GM21423 (cell line): Measurements from ENCODE around the gene PLPP4.

Experiments
- ATAC-seq: cut with Tn5 transposase; IDR thresholded peaks from one replicate; pipeline ENCODE4 v1.9.1; 2021; ENCODE audit warnings: mild to moderate bottlenecking, moderate library complexity; ENCODE audit not compliant: unreplicated experiment

The PLPP4 gene

DNA sequence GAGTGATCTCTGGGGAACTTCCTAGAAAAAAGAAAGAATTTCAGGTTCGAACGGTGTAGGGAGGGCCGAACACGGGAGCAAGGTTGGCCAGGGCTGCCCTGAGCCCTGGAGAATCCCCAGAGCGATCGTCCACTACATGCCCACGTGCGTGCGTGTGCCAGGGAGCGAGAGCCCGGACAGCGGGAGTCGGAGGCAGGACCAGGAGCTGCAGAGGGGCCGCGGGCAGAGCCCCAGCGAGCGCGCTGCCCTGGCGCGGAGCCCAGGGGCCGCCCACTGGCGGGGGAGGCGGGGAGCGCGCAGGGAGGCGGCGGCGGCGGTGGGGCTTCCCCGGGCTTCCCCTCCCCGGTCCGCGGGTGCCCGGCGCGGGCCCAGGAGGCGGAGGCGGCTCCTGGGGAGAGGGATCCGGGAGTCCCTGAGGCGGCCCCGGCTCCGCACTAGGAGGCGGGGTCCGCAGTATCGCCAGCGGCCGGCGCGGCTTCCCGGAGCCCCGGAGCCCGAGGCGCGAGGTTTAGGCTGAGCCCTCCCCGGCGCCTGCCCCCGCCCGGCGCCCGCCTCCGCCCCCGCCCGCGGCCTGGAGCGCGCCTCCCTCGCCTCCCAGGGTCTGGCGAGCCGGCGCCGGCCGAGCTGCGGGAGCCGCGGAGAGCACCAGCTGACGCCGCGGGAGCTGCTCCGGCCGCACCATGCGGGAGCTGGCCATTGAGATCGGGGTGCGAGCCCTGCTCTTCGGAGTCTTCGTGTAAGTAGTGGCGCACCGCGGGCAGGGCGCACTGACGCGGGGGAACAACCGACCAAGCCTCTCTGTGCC is at the start of gene PLPP4:
PLPP4 (plus strand) TSS at position 602 of the 805 bp plus-strand sequence; CDS start at position 681, 79 bp downstream.
- peak; percentile 56 for ATAC-seq

DNA sequence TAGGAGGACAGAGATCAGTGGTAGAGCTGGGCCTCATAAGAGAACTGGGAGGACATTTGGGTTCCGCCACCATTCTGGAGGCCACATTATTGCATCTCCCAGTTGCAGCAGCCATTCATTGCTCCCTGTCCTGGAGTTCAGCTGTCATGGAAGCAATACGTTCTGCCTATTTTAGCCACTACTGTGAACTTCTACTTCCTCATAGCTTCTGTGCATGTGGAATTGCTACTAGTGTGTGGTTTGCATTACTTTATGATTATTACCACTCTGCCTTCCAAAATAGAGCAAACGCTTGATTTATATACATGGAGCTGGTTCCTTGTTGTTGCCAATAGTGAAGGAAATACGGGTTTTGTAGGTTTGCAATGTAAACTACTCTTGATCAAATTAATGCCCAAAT is 47.2 kb upstream of the PLPP4 start:
- no peak for ATAC-seq

DNA sequence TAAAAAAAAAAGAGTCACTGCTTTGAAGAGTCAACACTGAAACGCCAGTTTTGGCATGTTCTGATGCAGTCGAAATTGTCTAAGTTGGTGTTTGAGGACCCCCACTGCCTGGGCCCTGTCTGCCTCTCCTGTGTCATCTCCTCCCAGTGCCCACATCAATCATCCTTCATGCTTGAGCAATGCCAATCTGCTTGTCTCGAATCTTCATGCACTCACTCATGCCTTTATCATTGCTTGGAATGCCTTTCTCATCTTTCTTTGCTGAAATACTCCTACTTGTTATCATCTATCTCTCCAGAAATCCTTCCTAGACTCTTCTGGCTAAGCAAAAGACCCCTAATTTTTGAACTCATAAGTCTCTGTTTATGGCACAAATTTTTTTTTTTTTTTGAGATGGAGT is 42.1 kb upstream of the PLPP4 start:
- no peak for ATAC-seq

DNA sequence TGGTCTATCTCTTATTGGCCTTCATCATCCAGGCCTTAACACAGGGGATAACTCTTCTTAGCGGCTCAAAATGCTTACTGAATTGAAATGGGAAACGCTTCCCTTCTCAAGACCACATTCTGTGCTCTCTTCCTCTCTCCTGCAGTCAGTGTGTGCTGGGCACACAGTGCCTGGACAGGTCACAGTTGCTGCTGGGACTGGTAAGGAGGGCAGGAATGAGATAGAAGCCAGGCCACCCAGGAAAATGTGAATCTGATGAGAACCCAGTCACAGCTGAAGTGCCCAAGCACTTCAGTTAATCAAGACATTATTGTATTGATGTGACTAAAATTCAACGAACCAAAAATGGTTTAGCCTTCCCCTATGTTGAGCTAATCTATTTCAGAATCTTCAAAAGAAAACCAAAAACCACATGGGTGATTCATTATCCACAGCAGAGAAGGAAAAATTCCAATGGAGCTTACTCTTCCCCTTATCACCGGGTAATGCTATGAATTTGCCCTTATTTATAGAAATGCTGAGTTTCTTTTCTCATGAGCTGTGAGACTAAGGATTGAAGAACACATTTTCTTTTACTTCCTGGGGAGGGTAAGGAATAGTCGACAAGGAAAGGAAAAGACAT is 41.2 kb upstream of the PLPP4 start:
- ATAC-seq: no peak

DNA sequence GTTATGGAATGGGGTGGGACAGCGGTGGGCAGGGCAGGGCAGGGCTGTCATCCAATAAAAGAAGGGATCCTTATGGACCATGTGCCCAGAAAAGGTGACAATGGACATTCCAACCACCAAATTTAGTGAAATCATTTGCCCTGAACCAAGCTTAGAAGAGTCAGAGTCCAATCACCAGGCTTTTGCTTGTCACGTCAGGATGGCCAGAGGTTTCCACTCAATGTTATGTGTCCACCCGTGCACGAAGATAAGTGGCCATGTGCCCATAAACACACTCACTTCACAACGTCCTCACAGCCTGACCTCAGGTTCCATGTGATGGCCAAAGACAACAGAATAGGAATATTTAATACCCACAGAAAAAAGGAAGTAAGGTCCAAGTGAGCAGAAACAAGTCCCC is 36.6 kb upstream of the PLPP4 start:
- no peak for ATAC-seq

DNA sequence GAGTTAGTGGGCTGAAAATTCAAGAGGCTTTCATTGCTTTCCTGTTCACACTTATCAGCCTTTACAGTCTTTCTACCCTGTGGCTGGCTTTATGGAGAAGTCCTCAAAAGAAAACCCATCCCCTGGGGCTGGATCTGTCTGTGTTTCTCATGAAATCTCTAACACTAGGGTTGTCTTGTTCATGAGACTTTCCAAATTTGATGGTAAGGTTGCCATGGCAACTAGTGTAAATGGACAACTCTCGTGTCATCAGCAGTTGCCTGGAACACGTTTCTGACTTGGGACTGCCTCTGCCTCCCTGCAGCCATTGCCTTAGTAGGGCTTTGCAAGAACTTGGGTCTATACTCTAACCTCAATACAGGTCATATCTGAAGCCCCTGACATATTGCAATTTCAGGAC is 35.8 kb upstream of the PLPP4 start:
- ATAC-seq: no peak

DNA sequence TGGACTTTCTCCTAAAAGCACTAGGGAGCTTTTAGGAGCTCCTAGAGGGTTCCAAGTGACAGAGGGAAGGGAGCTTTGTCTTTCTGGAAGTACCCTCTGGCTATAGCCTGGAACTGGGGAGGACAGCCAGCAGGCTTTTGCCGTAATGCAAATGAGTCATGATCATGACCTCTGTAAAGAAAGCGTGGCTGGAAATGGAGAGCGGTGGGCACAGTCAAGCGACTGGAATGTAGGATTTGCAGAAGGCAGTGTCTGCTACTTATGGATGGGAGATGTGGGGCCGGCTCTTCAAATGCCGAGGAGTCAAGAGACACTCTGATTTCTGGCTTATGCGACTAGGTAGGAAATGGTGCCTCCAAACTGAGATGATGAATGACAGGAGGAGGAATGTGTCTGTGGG is 34.6 kb upstream of the PLPP4 start:
- ATAC-seq: no peak

DNA sequence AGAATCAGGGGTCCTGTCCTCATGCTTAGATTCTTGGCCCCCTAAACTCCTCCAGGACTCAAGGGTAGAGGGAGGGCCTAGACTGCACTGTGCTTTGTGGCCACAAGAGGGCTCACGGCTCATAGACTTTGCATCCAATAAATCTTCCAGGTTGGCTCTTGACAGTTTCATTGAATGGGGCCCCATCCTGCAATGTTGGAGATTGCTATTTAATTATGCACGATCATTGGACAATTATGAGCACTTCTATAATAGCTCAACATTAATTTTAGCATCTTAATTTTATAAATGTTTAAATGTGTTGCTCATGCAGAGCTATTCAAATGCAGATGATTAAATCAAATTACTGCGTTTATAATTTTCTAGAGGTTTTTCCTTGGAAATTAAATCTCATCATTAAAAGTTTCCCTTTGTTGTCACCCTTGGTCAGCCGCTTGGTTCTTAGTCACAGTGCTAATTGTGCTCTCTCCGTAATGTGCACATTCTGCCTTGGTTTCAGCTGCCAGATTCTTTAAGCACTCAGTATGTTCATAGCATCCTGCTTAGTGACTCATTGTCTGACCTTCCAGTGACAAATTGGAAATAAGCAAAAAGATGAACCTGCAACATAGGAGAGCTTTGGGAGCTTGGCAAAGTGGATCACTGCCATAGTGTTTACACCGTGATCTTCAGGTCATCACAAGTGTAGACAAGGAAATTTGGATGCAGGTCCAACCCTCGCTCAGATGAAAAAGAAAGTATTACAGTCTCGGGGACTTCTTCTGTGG is 33.4 kb upstream of the PLPP4 start:
- peak; percentile 71 for ATAC-seq

DNA sequence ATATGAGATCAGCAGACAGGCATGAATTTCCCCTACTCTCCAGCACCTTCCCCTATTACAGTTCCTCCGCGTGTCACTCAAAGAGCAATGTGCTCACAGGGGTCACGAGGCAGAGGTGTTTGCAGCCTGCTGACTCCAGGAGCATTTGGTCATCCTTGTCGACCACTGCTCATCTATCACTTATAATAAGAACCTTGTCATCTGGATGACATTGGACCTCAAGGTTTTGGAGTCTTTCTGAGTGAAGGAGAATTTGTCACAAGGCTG is 32.9 kb upstream of the PLPP4 start:
- no peak for ATAC-seq

DNA sequence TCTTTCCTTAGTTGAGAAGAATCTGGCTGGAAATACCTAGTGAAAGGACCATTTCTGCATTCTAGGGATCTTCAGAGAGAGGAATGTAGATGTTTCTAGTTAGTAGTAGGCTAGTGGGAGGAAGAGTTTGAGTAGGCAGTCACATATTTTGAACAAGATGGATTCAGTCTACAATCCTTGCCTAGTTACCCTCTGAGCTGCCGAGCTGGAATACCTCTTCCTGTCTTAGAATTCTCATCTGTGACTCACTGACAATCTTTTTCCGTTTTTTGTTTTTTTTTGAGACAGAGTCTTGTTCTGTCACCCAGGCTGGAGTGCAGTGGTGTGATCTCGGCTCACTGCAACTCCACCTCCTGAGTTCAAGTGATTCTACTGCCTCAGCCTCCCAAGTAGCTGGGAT is 30.7 kb upstream of the PLPP4 start:
- no peak for ATAC-seq

DNA sequence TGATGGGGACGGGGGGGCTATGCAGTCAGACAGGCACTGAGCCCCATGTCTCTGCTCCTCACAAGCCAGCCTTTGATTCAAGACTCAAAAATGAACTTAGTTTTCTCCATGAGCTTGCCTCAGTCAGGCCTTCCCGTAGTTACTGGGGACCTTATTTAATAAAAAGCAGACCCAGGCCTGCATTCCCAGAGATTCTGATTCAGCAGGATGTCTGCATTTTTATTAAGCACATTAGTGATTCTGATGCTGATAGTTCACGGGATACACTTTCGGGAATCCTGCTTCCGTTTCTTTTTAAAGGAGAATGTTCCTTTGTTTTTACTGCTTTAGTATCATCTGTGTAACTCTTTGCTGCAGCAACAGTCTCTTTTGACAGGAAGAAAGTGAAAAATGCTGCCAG is 28.3 kb upstream of the PLPP4 start:
- ATAC-seq: no peak

DNA sequence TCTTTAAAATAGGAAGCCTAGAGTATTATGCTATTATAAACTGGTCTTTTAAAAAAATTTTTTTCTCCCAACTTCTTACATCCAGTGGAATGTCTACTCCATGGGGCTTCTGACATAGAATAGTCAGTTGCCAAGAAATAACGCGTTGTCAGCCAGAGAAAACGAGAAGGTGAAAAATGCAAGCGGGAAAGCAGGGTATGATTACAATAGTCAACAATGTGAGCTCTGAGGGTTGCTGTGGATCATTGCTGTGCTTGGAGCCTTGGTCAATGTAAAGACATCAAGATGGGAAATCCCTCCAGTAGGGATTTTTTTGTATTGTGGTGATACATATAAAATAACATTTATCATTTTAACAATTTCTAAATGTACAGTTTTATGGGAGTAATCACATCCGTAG is 27.6 kb upstream of the PLPP4 start:
- no peak for ATAC-seq

DNA sequence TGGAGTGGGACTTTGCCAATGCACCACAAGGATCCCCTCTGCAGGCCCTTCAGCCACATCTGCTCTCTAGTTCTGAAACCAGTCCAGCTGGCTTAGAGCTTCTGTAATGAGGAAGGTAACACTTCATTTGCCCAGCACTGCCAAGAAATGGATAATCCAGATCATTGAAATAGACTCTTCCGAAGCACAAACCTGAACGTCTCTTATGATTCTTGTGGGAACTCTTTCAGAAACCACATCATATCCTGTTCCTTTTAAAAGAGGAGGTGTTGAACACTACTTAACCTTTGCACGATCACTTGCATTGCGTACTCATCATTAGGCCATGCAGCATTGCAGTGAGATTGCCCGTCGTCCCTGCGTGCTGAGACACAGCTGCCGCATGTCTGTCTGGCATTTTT is 25.8 kb upstream of the PLPP4 start:
- no peak for ATAC-seq

DNA sequence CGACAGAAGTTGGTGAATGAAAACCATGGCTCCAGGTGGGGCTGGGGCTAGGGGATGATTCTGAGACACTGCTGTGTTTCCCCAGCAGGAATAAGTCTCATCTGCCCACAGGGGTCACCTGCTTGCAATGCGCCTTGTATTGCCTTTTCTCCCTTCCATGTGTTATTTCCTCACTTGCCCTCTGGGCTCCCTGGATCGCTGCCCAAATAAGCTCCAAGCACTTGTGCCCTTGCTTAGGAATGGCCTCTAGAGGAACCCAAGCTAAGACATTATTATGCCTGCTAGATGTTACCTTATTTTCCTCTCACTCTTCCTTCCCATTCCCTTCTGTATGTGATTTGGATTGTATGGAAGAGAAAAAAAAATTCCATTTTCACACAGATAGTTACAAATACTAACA is 24.8 kb upstream of the PLPP4 start:
- no peak for ATAC-seq

DNA sequence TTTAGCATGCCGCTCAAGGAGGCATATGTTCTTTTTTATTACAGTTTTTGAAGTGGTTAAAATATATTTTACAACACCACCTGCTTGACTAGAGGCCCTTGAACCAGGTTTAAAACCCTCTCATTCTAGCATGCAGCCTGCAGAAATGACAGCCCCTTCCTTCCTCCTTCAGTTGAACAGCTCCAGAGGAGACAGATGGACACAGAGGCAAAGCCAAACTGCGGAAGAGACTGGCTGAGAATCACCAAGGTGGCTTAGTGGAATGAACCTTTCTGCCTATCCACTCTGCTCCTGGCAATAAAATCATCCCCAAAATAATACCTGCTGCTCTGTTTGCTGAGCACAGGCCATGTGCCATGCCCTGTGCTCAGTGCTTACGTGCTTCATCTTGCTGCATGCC is 23.9 kb upstream of the PLPP4 start:
- ATAC-seq: no peak

DNA sequence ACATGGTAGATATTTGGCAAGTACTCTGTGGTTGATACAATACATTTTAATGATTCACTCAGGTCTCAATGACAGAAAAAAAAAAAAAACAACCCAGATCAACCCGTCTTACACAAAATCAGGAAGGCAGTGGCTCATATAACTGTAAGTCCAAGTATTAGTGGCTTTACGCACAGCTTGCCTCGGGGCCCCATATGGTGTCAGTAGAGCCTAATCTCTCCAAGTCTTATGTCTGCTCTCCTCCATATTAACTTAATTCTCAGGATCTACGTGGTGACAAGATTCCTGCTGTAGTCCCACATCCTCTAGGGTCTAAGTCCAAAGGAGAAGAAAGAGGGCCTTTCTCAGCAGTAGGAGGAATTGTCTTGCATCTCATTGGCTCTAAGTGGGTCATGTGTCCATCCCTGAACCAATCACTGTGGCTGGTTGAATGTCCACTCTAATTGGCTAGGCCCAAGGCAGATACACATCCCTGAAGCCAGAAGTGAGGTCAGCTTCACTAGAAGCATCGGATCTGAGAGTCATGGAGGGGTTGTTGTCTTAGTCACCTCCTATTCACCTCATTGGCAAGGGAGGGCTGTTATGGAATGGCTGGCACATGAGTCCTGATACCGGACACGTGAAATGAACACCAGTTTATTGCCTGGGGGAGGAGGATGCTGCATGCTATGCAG is 20.5 kb upstream of the PLPP4 start:
- ATAC-seq: no peak

DNA sequence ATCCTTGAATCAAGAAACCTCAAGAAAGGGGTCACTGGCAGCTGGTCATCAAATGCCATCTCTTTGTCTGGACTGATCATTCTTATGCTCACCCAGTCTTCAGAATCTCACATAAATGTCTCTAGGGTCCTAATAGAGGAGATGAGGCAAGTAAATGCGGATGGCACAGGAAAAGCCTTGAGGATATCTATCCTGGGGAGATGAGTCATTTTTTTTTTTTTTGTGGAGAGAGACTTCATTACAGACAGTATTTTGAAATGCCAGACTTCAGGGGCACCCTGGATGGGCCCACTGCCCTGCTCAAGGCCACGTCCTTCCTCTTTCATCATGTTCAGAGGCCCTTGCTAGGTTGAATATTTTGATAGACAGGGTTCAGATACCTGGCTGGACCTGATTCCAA is 19.5 kb upstream of the PLPP4 start:
- ATAC-seq: no peak

DNA sequence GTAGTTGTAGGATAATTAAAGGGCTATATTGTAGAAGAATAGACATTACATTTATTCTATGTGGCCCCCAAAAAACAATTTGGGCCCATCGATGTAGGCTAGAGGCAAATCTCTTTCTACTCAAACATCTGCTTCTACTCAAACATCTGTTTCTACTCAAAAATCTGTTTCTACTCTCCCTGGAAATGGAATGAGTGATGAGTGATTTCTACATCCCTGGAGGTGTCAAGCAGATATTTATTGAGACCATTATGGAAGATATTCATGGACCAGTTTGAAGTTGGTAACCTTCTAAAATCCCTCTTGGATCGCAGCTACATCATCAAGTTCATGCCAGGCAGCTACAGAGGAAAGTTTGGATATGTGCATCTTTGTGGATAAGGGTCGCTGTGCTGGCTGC is 5.1 kb upstream of the PLPP4 start:
- ATAC-seq: no peak

DNA sequence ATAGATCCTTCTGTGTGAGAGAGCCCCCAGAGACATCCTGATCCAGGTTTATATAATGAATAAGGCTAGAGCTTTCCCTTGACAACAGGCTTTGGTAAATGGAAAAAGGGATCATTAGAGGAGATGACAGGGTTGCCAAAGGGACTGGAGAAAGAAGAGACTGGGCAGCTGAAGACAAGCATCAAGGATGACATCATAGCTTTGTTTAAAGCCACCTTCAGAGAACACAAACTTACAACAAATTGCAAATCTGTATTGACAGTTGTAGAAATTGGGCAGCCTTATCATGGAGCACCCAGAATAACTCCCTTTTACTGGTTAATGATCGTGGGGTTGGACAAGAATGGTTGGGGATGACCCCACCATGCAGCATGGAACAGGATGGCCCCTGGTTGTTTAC is 3.7 kb upstream of the PLPP4 start:
- ATAC-seq: no peak

DNA sequence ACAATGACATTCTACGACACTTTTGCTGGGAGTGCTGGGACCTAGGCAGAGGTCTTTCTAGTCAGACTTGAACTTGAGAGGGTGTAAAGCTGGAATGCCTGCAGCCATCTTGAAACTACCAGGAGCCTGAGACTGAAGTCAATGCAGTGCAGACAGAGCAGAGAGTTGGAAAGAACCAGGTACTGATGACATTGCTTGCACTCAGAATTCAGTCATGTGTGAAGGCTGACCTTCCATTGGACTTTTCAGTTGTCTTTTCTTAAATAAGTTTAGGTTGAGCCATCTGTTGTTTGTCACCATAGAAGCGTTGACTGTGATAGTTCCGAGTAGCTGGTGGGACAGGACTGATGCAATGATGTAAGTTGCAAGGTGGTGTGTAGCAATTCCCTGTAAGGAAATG is 3.1 kb upstream of the PLPP4 start:
- ATAC-seq: no peak

DNA sequence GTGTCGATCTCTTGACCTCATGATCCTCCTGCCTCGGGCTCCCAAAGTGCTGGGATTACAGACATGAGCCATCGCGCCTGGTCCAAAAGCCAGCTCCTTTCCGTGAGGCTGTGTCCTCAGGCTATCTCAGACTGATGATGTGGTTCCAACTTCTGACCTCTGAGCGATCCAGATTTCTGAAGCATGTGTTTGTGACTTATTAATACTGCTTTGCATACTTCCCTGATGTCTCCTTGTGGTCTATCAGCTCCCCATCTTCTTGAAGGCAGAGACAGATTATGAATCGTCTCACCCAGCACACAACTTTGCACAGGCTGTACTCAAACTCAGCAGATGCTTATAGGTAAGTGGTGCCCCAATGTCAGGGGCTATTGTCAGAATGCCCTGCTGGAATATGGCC is 2.0 kb upstream of the PLPP4 start:
- no peak for ATAC-seq

DNA sequence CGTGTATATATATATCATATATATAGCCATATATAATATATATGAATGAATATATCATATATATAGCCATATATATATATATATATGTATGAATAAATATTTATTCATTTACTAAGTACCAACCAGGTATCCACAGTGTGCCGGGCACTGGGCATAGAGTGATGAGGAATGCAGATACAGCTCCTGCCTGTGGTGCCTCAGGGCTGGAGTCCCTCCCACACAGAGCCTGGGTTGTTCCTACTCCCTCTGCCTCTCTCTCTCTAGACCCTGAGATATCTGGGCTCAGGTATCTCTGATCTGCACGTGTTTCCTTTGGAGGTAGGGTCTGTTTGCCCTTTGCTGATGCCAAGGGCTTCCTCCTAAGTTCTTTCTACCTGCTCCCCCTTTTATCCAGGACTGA is 1.4 kb upstream of the PLPP4 start:
- ATAC-seq: no peak
